Measurements from ENCODE around the gene RNF144B. TPM values are rescaled to one million over a fixed set of nuclear protein-coding genes. Genes with fewer than 3 reads are reported as not detected.

The RNF144B gene
- total RNA-seq, 1 donor from 2014 or later = 7.2 TPM

DNA sequence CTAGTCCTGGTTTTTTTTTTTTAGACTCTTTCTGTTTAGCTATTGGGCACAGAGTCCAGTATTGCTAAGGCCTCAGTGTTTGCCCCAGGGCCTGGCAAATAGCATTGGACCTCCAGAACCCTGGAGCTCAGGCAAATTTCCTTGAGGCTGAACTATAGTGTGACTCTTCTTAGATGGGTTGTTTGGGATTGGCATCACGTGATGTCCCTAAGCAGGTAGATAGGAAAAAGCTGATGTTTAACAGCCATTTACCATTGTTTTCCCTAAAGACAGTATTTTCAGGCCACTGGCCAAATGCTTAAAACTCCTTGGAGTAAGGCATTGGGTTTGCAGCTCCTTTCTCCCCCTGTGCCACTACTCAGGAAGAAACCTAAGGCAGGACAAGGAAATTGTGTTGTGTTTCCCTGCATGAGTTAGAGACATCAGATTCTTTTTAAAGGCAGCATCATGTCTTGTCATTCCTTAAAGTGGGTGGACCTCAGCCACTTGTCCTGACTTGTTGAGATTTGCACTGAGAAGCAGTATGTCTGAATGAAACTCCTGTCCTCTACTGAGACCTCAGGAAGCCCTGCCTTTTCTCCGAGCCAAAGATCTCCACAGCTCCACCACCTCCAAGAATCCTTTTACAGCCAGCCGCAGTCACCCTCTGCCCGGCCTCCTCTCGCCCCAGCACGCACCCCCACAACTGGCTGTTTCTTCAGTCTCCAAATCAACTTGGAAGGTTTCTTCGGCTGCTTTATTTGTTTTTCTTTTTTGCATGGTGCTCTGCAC lies 46.2 kb upstream of the RNF144B start:
- no peak overlapping the region for H2AFZ ChIP-seq (ENCODE audit: low read depth, low read length)
- H3K4me3 ChIP-seq (ENCODE audit: insufficient read depth, low read depth, low read length) = no peak overlapping the region
- no peaks in the 10 kb centered on the region for H3K36me3 ChIP-seq (ENCODE audit: insufficient read depth, low read length)
- no peaks in the 10 kb centered on the region for H3K9me3 ChIP-seq (ENCODE audit: insufficient read depth, low read depth, low read length)
- peaks cover 3% of the 10 kb centered on the region for H3K36me3 Mint-ChIP-seq (ENCODE audit: low read depth, unreplicated experiment)
- H3K79me2 ChIP-seq (ENCODE audit: insufficient read depth, low read length) = no peaks in the 10 kb centered on the region
- no peak overlapping the region for H3K4me2 ChIP-seq (ENCODE audit: low read length)
- TF ChIP-seq, protein P1, sequence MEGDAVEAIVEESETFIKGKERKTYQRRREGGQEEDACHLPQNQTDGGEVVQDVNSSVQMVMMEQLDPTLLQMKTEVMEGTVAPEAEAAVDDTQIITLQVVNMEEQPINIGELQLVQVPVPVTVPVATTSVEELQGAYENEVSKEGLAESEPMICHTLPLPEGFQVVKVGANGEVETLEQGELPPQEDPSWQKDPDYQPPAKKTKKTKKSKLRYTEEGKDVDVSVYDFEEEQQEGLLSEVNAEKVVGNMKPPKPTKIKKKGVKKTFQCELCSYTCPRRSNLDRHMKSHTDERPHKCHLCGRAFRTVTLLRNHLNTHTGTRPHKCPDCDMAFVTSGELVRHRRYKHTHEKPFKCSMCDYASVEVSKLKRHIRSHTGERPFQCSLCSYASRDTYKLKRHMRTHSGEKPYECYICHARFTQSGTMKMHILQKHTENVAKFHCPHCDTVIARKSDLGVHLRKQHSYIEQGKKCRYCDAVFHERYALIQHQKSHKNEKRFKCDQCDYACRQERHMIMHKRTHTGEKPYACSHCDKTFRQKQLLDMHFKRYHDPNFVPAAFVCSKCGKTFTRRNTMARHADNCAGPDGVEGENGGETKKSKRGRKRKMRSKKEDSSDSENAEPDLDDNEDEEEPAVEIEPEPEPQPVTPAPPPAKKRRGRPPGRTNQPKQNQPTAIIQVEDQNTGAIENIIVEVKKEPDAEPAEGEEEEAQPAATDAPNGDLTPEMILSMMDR (IDR thresholded peaks at IDR 0.05; ENCODE audit: insufficient read depth, low read depth, low read length) = no peak
- no peak for TF ChIP-seq EZH2 (IDR thresholded peaks at IDR 0.05; ENCODE audit: insufficient read depth, low read length)
- H3K4me1 ChIP-seq (ENCODE audit: insufficient read depth, low read length) = peaks cover 6% of the 10 kb centered on the region
- DNase-seq (ENCODE audit: low read depth) (no peak), FAIRE-seq (no peak)
- H3K27ac Mint-ChIP-seq (ENCODE audit: unreplicated experiment) = no peak overlapping the region
- peaks cover 4% of the 10 kb centered on the region for H3K4me1 Mint-ChIP-seq (ENCODE audit: low read depth, unreplicated experiment)
- no peak overlapping the region for H3K4me3 Mint-ChIP-seq (ENCODE audit: unreplicated experiment)
- H4K20me1 ChIP-seq (ENCODE audit: insufficient read depth, low read length) = no peaks in the 10 kb centered on the region
- peaks cover 2% of the 10 kb centered on the region for H3K27me3 Mint-ChIP-seq (ENCODE audit: low read depth, unreplicated experiment)
- H3K9ac ChIP-seq (ENCODE audit: low read length) = no peak overlapping the region
- peaks cover 2% of the 10 kb centered on the region for H3K27me3 ChIP-seq (ENCODE audit: insufficient read depth, low read length)
- no peak overlapping the region for H3K27ac ChIP-seq (ENCODE audit: low read depth, low read length)
- no peaks in the 10 kb centered on the region for H3K9me3 Mint-ChIP-seq (ENCODE audit: unreplicated experiment)

DNA sequence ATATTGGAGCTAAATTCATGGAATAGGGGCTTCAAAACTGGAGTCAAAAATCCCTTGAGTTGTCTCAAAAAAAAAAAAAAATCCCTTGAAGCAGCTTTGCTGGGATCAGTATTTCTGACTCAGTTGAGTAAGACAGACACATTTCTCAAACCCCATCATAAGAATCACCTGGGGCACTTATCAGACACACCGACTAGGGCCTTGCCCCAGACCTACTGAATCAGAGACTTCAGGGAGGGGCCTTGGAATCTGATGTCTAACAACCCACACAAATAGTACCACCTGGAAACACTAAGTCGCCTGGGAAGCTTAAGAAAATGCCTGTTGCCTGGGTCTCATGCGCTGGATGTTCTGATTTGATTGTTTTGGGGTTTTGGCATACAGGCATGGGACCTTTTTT lies 44.9 kb upstream of the RNF144B start:
- H3K36me3 ChIP-seq (ENCODE audit: insufficient read depth, low read length) = no peaks in the 10 kb centered on the region
- H3K27me3 ChIP-seq (ENCODE audit: insufficient read depth, low read length) = peaks cover 2% of the 10 kb centered on the region
- Mint-ChIP-seq H3K4me3 (ENCODE audit: unreplicated experiment) (no peak overlapping the region), H3K4me1 (ENCODE audit: low read depth, unreplicated experiment) (peaks cover 4% of the 10 kb centered on the region), H3K27ac (ENCODE audit: unreplicated experiment) (no peak overlapping the region), H3K9me3 (ENCODE audit: unreplicated experiment) (no peaks in the 10 kb centered on the region), H3K36me3 (ENCODE audit: low read depth, unreplicated experiment) (peaks cover 3% of the 10 kb centered on the region), H3K27me3 (ENCODE audit: low read depth, unreplicated experiment) (peaks cover 2% of the 10 kb centered on the region)
- FAIRE-seq (no peak), DNase-seq (ENCODE audit: low read depth) (no peak)
- no peaks in the 10 kb centered on the region for H3K9me3 ChIP-seq (ENCODE audit: insufficient read depth, low read depth, low read length)
- H3K9ac ChIP-seq (ENCODE audit: low read length) = no peak overlapping the region
- no peak overlapping the region for H2AFZ ChIP-seq (ENCODE audit: low read depth, low read length)
- no peak overlapping the region for H3K4me2 ChIP-seq (ENCODE audit: low read length)
- H3K4me1 ChIP-seq (ENCODE audit: insufficient read depth, low read length) = peaks cover 10% of the 10 kb centered on the region
- no peaks in the 10 kb centered on the region for H4K20me1 ChIP-seq (ENCODE audit: insufficient read depth, low read length)
- H3K79me2 ChIP-seq (ENCODE audit: insufficient read depth, low read length) = no peaks in the 10 kb centered on the region
- no peak overlapping the region for H3K4me3 ChIP-seq (ENCODE audit: insufficient read depth, low read depth, low read length)
- no peak for TF ChIP-seq EZH2 (IDR thresholded peaks at IDR 0.05; ENCODE audit: insufficient read depth, low read length)
- TF ChIP-seq, protein P1 (IDR thresholded peaks at IDR 0.05; ENCODE audit: insufficient read depth, low read depth, low read length) = no peak
- no peak overlapping the region for H3K27ac ChIP-seq (ENCODE audit: low read depth, low read length)

DNA sequence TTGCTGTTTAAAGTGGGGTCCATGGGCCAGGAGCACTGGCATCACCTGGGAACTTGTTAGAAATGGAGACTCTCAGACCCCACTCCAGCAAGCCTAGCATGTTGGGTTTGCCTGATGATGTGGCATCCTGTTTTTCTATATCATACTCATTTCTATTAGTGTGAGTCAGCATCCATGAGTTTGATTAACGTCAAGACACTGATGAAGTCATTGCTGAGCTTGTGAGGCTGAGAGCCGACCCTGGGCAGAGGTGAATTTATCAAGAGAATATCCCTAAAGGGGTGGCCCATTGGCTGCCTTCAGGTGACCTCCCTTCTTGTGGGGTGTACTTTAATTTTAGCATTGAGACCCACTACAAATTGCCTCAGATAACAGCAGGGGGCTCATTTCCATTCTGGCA lies 43.4 kb upstream of the RNF144B start:
- peaks cover 3% of the 10 kb centered on the region for H3K36me3 Mint-ChIP-seq (ENCODE audit: low read depth, unreplicated experiment)
- TF ChIP-seq, protein P1 (IDR thresholded peaks at IDR 0.05; ENCODE audit: insufficient read depth, low read depth, low read length) = no peak
- TF ChIP-seq EZH2 (IDR thresholded peaks at IDR 0.05; ENCODE audit: insufficient read depth, low read length) = no peak
- peaks cover 2% of the 10 kb centered on the region for H3K27me3 ChIP-seq (ENCODE audit: insufficient read depth, low read length)
- no peak overlapping the region for H3K4me3 Mint-ChIP-seq (ENCODE audit: unreplicated experiment)
- no peaks in the 10 kb centered on the region for H3K36me3 ChIP-seq (ENCODE audit: insufficient read depth, low read length)
- FAIRE-seq (peak; percentile 13), DNase-seq (ENCODE audit: low read depth) (peak; percentile 76)
- no peak overlapping the region for H3K27ac Mint-ChIP-seq (ENCODE audit: unreplicated experiment)
- H3K9ac ChIP-seq (ENCODE audit: low read length) = peak overlapping the region; percentile 13
- no peaks in the 10 kb centered on the region for H4K20me1 ChIP-seq (ENCODE audit: insufficient read depth, low read length)
- peaks cover 2% of the 10 kb centered on the region for H3K27me3 Mint-ChIP-seq (ENCODE audit: low read depth, unreplicated experiment)
- peaks cover 4% of the 10 kb centered on the region for H3K4me1 Mint-ChIP-seq (ENCODE audit: low read depth, unreplicated experiment)
- peak overlapping the region; percentile 40 for H3K27ac ChIP-seq (ENCODE audit: low read depth, low read length)
- no peaks in the 10 kb centered on the region for H3K9me3 Mint-ChIP-seq (ENCODE audit: unreplicated experiment)
- no peaks in the 10 kb centered on the region for H3K9me3 ChIP-seq (ENCODE audit: insufficient read depth, low read depth, low read length)
- no peak overlapping the region for H3K4me3 ChIP-seq (ENCODE audit: insufficient read depth, low read depth, low read length)
- no peaks in the 10 kb centered on the region for H3K79me2 ChIP-seq (ENCODE audit: insufficient read depth, low read length)
- peak overlapping the region; percentile 44 for H2AFZ ChIP-seq (ENCODE audit: low read depth, low read length)
- H3K4me2 ChIP-seq (ENCODE audit: low read length) = no peak overlapping the region
- H3K4me1 ChIP-seq (ENCODE audit: insufficient read depth, low read length) = peaks cover 10% of the 10 kb centered on the region

Data from astrocyte (in vitro differentiated cells and primary cell).